A673 (cell line): ENCODE results near the gene SAP30BP.

Experiments used
- EZH2 ChIP-seq: fragments of 200-600 bp; sonication (generic); IDR thresholded peaks from 2 replicates; pipeline ENCODE4 v1.6.1; 2017; ENCODE audit warnings: borderline replicate concordance, low read depth, mild to moderate bottlenecking, mixed read lengths, antibody characterized with exemption, low read length; ENCODE audit not compliant: poor library complexity, severe bottlenecking
- TF ChIP-seq, protein P1 (sequence below): fragments of 300-800, 200-600 bp; sonication (generic); conservative IDR thresholded peaks from 2 replicates; pipeline ENCODE4 v1.5.1; 2017; ENCODE audit warnings: low read depth, mild to moderate bottlenecking, antibody characterized with exemption, low read length, moderate library complexity, mixed read lengths

DNA sequence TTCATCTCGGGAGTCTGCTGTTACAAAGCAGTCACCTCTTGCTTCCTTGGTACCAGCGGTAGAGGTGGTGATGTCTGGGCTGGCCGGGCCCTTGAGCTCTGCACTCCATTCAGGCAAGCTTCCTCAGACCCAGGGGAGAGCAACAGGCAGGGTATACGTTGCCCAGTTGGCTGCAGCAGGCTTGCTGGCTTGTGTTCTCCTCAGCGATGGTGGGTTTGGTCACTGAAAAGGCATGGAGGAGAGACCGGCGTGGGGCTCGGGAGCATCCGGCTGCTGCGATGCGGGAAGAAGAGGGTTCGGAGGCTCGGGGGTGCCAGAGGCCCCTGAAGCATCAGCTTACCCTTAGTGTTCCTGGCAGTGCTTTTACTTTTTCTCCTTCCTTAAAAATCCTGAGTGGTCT is 25.8 kb downstream of the SAP30BP start:
- TF ChIP-seq, protein P1, sequence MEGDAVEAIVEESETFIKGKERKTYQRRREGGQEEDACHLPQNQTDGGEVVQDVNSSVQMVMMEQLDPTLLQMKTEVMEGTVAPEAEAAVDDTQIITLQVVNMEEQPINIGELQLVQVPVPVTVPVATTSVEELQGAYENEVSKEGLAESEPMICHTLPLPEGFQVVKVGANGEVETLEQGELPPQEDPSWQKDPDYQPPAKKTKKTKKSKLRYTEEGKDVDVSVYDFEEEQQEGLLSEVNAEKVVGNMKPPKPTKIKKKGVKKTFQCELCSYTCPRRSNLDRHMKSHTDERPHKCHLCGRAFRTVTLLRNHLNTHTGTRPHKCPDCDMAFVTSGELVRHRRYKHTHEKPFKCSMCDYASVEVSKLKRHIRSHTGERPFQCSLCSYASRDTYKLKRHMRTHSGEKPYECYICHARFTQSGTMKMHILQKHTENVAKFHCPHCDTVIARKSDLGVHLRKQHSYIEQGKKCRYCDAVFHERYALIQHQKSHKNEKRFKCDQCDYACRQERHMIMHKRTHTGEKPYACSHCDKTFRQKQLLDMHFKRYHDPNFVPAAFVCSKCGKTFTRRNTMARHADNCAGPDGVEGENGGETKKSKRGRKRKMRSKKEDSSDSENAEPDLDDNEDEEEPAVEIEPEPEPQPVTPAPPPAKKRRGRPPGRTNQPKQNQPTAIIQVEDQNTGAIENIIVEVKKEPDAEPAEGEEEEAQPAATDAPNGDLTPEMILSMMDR: no peak
- no peak for TF ChIP-seq EZH2
